ENCODE data around the gene GARIN5B.
A peak's percentile ranks its signal among the peaks of the same experiment; 100 is the strongest.
"Not testable (repeated sequence)": the region's sequence is repeated elsewhere in the genome, so short reads cannot be mapped to it uniquely, and the experiment has no call there.

GARIN5B gene

DNA sequence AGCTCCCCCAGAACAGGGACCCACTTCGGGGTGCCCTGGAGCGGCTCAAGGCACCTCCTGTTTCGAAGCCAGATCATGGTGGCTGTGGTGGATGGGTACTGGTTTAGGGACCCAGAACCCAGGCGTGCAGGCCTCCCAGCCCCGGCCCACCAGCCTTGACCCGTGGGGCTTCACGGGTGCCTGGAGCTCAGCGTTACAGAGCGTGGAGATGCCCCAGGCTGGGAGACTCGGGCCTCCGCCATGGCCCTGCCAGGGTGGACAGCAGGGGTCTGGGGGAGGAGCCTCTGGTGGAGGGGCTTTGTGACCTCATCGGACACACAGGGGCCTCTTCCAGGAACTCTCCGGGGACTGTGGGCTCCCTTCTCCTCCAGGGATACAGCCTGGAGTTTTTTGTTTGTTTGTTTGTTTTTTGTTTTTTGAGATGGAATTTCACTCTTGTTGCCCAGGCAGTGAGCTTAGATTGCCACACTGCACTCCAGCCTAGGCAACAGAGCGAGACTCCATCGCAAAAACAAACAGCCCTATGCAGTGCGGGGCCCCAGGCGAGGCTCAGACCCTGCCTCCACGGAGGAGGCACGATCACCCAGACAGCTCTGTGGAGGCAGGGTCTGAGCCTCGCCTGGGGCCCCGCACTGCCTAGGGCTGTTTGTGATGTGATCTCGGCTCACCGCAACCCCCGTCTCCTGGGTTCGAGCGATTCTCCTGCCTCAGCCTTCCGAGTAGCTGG, at the start of gene GARIN5B:
GARIN5B (minus strand) TSS at position 271 of the 727 bp plus-strand sequence; CDS start at position 77, 194 bp downstream.
- DNase-seq (ENCODE audit: low read depth) = no peak

DNA sequence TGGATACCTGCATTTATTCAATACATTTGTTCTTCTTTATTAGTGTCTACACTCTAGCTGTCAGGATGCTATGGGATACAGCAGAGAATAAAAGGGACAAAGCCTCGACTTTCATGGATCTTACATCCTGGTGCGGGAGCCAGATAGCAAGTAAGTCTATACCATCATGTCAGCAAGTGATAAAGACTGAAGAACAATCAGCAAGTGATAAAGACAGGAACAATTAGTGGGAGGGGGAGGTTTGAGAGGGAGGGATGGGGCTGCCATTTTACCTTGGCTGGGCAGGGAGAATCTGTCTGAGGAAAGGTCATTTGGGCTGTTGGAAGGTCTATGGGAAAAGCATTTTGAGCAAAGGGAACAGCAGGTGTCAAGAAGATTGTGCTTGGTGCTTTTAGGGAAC, 47.1 kb upstream of the GARIN5B start:
- DNase-seq (ENCODE audit: low read depth) = no peak

DNA sequence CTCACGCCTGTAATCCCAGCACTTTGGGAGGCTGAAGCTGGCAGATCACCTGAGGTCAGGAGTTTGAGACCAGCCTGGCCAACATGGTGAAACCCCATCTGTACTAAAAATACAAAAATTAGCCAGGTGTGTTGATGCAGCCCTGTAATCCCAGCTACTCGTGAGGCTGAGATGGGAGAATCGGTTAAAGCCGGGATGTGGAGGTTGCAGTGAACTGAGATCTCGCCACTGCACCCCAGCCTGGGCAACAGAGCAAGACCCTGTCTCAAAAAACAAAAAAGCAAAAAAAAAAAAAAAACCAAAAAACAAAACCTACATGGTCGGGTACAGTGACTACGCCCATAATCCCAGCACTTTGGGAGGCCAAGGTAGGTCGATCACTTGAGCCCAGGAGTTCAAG, 46.1 kb upstream of the GARIN5B start:
- DNase-seq (ENCODE audit: low read depth) = not testable (repeated sequence)

DNA sequence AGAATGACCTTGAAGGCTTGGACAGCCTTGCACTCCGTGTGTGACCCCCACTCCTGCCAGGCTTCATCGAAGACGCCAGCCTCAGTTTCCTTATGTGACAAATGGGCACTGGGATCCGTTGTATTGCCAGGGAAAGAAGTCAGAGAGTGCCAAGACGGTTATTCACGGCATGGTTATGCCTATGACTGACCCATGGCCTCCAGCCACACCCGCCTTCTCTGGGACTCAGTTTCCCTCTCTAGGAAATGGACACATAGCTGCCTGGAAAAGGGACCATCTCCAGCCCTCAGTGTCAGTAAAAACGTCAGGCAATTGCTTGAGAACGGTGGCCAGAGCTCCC, 45.4 kb upstream of the GARIN5B start:
- DNase-seq (ENCODE audit: low read depth) = no peak

DNA sequence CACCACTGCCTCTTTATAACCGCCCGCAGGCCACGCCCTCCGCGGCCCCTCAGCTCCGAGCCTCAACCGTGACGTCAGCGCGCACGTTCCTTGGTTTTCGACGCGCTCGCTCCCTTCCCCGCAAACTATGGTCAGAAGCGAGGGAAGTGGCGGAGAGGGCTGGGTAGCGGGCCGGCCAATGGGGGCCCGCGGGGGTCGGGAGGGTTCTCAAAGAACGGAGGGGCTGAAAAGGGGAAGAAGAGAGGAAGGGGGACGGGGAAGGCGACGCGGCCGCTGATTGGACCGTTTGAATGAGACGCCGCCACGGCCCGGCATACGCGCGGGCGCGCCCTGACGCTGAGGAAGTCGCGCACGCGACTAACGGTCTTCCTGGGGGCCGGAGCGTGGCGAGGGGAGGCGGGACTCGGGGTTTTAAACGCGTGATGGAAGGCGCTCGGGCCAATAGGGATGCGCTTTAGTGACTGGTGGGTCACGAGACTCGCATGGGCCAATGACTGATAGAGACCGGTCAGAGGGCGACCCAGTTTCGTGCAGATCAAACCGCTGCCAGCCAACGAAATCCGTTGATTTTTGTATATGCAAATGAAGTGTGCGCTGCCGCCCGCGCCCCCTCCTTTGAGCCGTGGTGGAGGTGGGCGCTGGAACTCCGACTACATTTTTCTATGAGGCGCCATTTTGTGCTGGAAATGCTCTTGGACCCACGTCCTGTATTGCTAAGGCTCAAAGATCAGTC, 44.9 kb upstream of the GARIN5B start:
- peak; percentile 99 for DNase-seq (ENCODE audit: low read depth)

DNA sequence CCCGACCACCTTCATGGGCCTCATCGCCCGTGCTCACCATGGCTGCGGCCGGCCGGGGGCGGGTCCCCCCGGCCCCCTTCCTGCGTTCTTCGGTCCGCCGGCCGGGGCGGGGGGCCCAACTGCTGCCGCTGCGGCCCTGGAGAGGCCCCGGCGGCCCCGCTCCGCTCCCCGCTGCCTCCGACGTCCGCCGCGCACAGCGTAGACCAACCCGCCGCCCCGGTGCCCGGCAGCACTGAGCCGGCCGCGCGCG, 44.4 kb upstream of the GARIN5B start, which contains the start of gene UBE2S:
UBE2S (minus strand) TSS at position 239 of the 250 bp plus-strand sequence; CDS start at position 40, 199 bp downstream.
- not testable (repeated sequence) for DNase-seq (ENCODE audit: low read depth)

DNA sequence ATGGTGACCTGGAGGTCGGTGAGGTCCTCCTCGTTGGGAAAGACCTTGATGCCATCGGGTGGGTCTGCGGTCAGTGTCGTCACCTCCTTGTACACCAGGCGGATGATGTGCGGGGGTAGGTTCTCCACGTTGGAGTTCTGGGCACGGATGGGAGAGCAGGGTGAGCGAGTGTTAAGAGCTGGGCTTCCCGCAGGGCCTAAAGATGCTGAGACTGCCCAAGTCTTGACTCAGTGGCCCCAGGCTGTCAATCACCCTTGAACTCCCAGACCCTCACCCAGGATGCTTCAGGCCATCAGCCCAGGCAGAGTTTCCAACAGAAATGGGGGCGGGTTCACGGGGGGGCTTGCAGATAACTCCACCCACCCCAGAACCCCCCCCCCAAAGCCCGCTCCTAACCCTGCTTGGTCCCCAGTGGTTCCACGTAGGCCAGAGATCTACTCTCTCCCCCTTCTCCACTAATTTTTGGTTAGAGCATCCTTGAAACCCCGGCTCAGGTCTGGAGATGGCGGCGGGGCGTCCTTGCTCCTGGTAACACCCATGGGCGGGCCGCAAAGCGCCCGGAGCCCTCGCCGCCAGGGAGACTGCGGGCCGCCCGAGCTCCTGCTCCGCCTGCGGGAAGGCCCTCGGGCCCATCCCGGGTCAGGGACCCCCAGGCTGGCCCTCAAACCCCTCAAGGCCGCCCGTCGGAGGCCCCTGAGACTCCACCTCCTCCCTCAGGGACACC, 43.9 kb upstream of the GARIN5B start:
- peak; percentile 47 for DNase-seq (ENCODE audit: low read depth)

DNA sequence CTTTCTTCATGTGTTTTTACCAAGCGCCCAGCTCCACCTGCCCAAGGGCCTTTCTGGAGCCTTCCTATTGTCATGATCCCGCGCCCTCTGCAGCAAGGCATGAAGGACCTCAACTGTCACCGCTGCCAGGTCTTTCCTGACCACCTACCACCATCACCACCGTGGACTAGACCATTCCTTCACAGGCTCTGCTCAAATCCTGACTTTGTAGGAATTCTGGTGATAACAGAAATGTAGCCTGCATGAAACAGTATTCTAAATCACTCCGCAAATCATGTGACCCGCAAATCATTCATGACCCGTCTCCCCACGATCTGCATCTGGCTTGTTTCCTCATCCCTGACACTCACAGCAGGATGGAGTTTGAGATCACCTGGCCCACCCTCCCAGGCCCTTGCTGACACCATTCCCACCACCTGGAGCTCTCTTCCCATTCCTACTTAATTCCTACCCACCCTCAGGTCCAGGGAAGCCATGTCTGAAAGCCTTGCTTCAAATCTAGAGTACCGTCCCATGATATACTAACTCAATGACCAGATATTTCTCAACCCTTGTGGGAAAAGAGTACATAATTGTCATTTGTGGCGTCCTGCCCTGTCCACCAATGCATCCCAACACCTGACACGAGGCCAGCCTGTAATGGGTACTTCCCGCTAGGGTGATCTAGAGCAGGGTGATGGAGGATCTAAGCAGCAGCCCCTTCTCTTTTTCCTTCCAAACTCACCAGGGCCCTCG, 43.2 kb upstream of the GARIN5B start:
- DNase-seq (ENCODE audit: low read depth) = no peak

DNA sequence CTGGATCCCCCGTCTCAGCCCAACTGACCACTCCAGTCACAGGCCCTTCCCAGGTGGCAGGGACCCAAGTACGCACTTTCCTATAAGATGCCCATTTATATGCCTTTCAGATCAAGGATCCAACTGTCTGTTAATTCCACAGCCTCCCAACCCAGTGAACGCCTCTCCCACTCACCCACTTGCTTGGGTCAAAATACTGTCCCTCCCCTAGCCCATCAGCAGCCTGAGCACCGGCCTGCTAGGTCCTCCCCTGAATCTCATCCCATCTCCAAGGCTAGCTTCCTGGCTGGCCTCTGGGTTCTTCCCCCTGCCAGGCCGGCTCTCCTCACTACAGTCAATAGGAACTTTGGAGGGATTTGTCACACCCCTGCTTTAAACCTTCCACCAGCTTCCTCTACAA, 42.6 kb upstream of the GARIN5B start:
- DNase-seq (ENCODE audit: low read depth) = no peak

DNA sequence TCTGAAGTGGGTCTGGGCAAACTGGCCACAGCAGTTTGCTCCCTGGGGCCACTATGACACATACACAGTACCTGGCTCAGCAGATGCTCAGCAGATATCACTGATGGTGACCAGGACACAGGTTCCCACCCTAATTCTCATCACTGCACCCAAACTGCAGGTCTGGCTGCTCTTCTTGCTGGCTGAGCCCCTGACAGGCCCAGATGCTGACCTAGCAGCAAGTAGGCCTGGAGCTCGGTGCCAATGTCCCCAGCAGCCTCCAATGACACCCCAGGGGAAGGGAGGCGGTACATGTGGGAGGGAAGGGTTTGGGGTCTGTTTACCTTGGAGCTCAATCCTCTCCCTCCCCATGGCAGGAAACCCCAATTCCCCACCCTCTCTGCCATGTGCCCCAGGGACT, 39.4 kb upstream of the GARIN5B start:
- no peak for DNase-seq (ENCODE audit: low read depth)

DNA sequence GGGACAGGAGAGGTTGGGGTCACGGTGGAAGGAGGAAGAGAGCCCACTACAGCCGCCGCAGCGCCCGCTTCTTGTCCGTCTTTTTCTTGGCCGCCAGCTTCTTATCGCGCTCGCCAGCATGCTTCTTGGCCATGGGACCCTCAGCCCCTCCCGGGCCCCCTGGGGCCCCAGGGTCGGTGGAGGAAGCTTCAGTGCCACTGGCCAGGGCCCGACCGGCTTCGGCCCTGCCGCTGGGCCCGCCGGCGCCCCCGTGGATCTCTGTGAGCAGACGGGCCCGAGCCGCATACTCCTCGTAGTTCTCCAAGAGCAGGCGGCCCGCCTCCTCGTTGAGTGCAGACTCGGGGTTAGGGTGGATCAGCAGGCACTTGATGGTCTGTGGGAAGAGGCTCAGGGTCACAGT, 38.3 kb upstream of the GARIN5B start:
- not testable (repeated sequence) for DNase-seq (ENCODE audit: low read depth)

DNA sequence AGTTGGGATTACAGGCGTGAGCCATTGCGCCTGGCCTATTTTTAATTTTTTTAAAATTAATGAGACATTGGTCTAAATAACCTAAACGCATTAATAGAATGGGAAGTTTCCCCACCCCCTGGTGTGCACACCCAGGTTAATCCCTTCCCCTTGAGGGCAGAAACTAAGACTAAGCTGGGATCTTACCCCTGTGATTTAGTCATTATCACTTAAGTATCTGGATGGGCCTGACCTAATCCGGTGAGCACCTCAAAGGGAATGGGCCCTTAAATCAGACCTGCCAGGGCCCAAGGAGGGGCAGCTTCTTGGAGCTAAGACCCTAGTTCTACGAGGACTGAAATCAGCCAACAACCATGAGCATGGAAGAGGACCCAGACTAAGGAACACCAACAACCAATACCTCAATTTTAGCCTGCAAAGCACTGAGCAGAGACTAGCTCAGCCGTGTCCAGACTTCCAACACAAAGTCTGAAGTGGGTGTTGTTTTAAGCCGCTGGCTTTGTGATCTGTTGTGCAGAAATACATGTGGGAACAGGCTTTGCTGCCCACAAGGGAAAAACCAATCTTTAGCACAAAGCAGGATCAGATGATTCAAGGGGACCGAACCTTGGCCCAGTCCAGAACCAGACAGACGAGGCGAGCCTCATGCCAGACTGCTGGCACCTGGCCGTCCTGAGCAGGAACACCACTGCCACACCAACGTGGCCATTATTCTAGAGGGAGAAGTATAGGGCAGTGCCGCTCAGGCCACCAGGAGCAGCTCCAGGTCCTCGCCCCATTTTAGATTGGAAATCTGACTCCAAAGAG, 37.4 kb upstream of the GARIN5B start:
- DNase-seq (ENCODE audit: low read depth) = no peak

DNA sequence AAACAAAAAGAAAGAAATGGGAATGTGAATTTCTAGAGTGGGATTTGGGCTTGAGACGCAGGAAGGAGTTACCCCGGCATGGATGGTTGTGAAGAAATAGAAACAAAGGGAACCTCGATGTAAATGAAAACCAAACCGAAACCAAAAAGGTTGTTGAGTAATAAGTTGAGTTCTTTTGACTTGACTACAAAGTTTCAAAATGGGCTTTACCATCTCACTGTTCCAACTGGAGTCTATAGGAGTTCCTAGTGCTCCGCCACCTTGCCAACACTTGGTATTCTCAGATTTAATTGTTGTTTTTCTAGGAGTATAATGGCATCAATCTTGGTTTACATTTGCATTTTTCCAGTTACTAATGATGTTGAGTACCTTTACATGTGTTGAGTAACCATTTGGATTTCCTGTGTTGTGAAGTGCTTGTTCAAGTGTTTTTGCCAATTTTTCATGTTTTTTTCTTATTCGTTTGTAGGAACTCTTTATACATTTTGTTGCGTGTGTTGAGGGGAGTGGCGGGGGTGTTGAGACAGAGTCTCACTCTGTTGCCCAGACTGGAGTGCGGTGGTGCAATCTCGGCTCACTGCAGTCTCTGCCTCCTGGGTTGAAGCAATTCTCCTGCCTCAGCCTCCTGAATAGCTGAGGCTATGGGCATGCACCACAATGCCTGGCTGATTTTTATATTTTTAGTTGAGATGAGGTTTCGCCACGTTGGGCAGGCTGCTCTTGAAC, 35.3 kb upstream of the GARIN5B start:
- DNase-seq (ENCODE audit: low read depth) = no peak

DNA sequence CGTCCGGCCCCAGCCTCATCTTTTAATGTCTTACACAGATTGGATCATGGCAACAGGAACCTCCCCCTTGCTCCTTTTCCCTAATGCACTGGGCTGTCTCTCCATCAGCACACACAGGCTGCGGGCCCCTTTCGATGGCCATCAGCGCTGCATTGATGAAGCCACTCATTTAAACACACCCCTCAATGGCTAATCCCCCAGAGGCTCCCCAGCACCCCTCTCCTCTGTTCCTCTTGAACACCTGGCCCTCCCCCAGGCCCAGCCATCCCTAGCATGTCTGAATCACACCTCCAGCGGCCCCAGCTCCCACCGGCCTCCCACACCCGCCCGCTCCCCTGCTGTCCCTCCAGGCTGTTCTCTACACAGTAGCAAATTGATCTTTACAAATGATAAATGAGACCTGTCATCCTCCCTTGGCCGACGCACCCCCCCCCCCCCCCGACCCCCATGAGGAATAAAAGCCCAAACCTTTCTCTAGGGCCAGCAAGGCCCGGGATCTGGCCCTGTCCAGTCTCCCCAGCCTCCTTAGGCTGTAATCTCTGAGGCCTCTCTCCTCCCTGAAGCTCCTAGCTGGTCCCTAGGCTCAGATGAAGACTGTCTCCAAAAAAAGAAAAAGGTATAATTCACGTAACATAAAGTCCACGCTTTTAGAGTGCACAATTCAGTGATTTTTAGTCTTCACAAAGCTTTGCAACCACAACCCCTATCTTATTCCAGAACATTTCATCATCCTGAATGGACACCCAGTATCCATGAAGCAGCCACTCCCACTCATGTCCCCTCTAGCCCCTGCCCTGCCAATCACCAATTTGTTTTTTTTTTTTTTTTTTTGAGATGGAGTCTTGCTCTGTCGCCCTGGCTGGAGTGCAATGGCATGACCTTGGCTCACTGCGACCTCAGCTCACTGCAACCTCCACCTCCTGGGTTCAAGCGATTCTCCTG, 30.0 kb upstream of the GARIN5B start:
- DNase-seq (ENCODE audit: low read depth) = no peak

DNA sequence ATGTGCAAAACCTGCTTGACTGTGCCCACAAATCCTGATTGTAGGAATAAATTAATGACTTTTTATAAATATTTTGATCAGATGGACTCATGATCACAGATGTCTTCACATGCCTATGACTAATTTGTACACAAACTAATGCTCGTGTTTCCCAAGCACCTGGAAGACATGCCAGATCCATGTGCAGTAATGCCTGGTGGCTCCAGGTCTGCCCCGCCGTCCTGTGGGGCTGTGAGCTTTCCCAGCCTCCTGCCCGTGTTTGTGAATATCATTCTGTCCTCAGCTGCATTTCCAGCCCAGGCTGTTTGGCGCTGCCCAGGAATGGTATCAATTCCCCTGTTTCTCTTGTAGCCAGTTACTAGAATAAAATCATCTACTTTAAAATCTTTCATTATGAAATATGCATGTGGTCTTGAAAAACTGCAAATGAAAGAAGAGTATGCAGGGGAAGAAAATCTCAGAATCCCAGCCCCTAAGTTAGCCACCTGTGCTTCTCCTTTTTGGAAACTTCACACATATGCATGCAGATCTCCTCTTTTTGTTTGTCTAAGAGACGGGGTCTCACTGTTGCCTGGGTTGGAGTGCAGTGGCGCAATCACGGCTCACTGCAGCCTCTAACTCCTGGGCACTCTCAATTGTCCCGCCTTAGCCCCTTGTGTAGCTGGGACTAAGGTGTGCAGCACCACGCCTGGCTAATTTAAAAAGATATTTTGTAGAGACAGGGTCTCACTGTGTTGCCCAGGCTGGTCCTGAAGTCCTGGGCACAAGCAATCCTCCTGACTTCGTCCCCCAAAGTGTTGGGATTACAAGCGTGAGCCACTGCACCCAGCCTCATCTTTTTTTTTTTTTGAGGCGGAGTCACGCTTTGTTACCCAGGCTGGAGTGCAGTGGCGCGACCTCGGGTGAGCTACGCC, 28.9 kb upstream of the GARIN5B start:
- peak; percentile 69 for DNase-seq (ENCODE audit: low read depth)

DNA sequence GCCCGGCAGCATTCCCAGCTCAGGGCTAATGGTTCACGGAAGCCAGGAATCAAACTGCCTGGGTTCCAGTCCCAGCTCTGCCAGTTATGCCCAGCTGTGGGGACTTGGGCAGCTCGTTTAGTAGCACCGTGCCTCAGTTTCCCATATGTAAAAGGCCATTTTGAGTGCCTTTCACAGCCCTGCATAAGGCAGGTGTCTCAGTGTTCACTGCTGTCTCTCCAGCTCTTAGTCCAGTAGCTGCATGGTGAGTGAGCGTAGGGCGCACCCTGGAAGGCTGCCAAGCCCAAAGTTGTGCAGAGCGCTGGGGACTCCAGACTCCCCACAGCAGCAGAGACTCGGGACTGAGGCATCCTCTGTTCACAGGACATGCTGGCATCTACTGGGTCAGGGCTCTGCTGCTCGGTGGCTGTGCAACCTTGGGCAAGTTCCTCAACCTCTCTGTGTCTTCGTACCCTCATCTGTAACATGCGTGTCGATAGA, 28.2 kb upstream of the GARIN5B start:
- no peak for DNase-seq (ENCODE audit: low read depth)

DNA sequence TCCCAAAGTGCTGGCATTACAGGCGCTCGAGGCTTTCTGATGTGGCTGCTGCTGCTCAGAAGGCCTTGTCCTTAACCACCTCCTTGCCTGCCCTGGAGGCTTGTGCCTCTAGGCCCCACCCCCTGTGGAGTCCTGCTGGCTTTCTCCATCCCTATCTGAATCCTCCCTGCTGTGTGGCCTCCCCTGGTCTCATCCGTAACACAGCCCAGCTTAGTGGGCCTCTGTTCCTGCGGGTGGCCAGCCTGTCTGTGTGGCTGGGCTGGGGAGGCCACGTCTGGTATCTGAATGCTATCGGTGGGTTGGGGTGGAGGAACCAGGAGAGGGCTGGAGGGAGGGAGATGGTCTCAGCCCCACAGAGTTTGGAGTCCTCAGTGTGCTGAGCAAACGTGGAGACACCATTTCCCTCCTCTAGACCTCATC, 27.4 kb upstream of the GARIN5B start:
- DNase-seq (ENCODE audit: low read depth) = peak; percentile 53

Measured in ELR (cell line).